Activated T-cell treated with anti-CD3 and anti-CD28 coated beads, Interleukin-2, amount 50 U/mL, for 1 hour (primary cell): ENCODE measurements around the gene CTAGE1.
"Not testable (repeated sequence)": the region's sequence is repeated elsewhere in the genome, so short reads cannot be mapped to it uniquely, and the experiment has no call there.

ENCODE experiments used
- DNase-seq: peaks from one replicate; pipeline ENCODE4 v3.0.0-alpha.2; 2020

Gene CTAGE1

GRCh38 chr18:22433956-22434355 is 16.2 kb upstream of the CTAGE1 start:
- no peak for DNase-seq

DNA sequence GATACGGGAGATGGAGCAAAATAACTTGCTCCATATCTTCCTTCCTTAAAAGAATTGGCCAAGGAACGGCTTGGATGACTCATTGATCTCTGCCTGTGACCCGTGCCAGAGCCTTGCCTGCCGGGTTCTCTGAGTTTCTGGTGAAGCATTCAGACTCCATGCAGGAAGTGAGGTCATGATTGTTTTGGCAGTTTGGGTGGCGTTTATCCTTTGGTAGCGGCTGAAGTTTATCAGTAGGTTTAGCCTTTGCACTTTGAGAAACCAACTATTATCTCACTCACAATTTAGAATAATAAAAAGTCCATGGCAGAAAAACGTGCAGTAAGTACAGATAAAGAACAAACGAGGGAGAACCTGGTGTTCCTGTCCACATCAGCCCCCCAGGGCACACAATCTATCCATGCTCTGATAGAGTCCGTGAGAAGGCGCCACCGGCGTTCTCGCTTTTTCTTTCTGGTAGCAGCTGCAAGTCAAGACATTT is 15.0 kb upstream of the CTAGE1 start:
- no peak for DNase-seq

GRCh38 chr18:22429564-22429963 is 11.8 kb upstream of the CTAGE1 start:
- no peak for DNase-seq

GRCh38 chr18:22428672-22429071 is 11.0 kb upstream of the CTAGE1 start:
- no peak for DNase-seq

DNA sequence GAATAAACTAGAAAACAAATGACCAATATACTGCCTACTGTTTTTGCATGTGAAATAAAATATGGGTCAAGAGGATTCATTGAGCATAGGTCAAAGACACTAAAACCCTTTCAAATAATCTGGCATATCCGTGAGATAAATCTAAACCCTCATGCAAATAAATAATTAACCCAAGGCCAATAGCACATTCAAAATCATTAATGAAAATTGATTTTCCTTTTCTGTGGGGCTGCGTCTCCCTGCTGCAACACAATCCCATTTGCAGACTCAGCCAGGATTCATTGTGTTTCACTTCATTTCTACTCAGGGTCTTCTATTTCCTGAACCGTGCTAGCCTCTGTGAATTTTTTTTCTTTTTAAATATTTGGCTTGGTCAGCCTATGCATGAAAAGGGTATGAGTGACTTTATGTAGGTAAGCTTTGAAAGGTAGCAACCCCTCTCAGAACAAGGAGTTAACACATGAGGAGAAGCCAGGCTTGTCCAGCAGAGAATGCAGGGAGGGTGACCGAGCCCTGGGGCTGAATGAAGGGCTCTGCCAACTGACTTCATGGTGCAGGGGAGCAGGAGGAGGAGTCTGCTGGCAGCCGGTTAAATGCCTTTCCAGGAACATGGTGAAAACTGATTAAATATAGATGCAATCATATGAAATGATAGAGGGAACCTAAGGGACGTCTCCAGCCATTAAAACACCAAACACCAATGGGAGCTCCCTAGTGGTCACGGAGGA is 10.3 kb upstream of the CTAGE1 start:
- no peak for DNase-seq

DNA sequence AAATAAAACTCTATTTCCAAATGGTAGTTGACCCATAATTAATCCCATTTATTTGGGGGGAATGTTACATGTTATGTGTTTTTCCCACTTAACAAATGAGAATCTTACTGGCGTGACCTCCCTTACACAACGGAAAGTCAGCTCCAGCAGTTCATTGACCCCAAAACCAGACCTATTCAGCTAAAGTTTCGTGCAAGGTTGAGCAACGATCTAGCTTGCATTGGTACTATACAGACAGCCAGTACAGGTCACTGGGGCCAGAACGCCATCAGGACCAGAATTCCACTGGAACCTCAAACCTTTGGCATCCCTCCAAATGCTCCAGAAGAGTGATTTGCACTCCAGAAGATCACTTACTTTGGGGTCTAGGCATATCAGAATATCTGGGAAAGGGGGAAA is 6.8 kb upstream of the CTAGE1 start:
- no peak for DNase-seq

- no peak for DNase-seq
Measured at GRCh38 chr18:22423878-22424564, 6.3 kb upstream of the CTAGE1 start.

- DNase-seq: no peak
Measured at GRCh38 chr18:22422909-22423548, 5.3 kb upstream of the CTAGE1 start.

GRCh38 chr18:22420652-22421051 is 2.9 kb upstream of the CTAGE1 start:
- DNase-seq: no peak

GRCh38 chr18:22412176-22412911 is 5.4 kb downstream of the CTAGE1 start:
- DNase-seq: no peak

DNA sequence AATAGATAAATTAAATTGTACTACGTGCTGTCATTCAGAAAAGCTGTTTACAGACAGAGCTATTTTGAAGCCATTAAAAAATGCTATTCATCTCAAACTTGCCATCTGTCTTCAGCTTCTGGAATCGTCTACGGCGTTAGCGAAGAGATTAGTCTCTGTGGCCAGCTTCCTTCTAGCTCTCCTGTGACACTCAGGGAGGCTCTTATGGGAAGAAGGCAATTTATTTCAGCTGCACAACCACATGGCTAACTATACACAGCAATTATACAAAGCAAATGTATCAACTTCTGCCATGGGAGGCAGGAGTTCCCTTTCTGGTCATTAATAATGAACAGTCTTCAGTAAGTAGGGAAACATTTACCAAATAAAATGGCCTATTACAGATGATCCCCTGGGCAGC is 6.3 kb downstream of the CTAGE1 start:
- no peak for DNase-seq

- DNase-seq: no peak
Measured at GRCh38 chr18:22410126-22410525, 7.6 kb downstream of the CTAGE1 start.

GRCh38 chr18:22409445-22409844 is 8.3 kb downstream of the CTAGE1 start:
- no peak for DNase-seq

DNA sequence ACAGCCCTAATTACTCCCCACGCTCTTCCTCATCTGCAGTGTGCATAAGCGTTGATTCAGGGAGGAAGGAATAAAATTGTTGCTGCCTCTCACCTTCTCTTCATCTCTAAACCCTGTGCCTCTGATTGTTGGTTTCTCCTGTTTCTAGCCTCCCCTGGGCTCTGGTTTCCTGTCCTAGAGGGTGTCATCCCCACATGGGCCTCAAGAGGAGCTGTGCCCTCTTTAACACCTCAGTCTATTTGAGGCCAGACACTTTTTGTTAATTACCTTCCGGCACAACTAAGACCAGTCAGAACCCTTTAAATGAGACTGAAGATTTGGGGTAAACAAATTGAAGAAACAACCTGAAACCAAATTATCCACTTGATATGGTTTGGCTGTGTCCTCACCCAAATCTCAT is 9.7 kb downstream of the CTAGE1 start:
- no peak for DNase-seq

DNA sequence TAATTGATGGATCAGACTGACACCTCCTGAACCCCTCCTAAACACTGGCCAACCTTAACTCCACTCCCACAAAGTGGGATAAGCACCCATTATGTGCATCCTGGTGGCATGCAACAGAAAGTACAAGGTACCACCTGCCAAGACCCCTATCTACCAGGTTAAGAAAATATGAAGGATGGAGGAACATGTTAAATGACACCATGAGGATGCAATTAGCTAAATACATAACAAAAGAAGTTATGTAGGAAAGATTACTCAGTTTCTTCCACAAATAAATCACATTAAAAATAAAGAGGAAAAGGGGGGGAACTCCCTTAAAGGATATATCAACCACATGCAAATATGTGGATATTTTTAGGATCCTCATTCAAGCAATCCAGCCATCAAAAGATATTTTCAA is 12.6 kb downstream of the CTAGE1 start:
- no peak for DNase-seq

DNA sequence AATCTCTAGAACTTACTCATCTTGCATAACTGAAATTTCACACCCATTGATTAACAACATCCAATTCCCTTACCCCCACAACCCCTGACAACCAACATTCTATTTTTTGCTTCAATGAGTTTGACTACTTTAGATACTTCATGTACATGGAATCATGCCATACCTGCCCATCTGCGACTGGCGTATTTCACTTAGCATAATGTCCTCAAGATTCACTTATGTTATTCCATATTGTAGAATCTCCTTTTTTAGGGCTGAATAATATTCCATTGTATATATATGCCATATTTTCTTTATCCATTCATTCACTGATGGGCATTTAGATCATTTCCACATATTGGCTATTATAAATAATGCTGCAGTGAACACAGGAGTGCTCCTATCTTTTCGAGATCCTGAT is 13.8 kb downstream of the CTAGE1 start:
- no peak for DNase-seq

GRCh38 chr18:22399949-22400348 is 17.8 kb downstream of the CTAGE1 start:
- DNase-seq: no peak

- DNase-seq: no peak
Measured at GRCh38 chr18:22398464-22398863, 19.3 kb downstream of the CTAGE1 start.

DNA sequence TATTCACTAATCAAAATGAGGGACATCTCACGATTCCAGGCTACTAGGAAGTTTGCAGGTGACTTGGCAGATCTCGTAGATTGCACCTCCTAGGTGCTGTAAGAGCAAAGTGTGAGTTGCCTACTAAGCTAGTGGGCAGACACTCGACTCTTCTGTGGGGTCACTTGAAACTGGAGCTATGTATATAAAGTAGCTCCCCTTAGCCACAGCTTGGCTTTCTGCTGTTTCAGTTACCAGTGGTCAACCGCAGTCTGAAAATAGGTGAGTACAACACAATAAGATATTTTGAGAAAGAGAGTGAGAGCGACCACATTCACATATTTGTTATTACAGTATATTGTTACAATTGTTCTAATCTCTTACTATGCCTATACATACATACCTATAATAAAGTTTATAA is 23.3 kb downstream of the CTAGE1 start:
- no peak for DNase-seq

- not testable (repeated sequence) for DNase-seq
Measured at GRCh38 chr18:22393164-22393563, 24.6 kb downstream of the CTAGE1 start.

DNA sequence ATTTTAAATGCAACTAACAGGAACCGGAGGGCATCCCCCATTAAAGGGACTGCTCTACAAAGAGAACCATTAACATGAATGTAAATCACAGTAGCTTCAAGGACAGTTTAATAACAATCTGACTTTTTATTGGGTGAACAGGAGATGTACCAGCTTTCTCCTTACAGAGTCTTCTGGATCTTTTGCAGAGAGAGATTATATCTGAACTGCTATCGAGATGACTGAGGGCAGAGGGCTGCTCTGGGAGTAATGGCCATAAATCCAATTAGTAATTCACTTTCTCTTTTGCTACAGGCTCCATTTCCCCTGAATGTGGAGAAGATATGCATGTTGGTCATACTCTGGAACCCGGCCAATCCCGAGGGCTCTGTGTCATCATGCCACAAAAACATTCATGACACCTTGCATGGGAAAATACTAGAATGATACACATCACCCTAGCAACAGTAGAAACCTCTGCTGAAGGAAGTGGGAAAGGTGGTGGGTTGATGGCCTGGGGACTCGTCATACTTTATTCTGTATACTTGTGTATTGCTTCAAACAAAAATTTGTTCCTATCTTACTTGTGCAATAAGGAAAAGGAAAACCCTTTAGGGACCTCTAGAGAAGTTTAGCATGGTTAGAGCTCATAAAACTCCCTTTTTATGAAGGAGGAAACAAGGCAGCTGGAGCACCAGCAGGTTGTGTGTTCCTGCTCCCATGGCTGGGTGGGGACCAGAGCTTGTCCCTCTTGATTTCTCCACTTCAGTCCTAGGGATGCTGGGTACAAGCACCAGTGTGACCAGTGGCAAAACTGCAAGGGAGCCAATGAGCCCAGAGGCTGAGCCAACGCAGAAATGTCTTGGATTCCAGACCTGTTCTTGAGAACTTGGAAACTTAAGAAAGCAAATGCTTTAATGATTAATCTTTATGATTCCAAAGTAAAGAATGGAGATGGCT is 26.0 kb downstream of the CTAGE1 start:
- peak; percentile 29 for DNase-seq

DNA sequence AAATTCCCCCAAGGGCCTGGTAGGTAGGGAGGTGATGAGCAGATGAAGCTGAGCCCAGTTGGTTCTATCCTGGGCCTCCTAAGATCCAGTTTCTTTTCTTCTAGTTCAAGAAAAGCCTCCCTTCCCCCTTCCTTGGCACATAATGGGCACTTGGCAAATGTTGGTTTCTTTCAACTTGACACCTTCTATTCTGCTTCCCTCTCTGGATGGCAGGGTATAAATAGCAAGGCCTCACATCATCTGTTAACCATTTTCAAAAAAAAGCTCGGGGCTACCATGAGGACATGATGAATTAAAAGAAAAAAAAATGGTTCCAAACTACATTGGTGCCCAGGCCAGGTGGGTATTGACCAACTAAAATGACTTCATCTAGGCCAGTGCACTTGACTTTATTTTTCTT is 29.9 kb downstream of the CTAGE1 start:
- DNase-seq: no peak
